Measurements from ENCODE around the gene LRRC55. TPM values are rescaled to one million over a fixed set of nuclear protein-coding genes. Genes with fewer than 3 reads are reported as not detected.

Gene LRRC55
- total and polyA plus RNA-seq, 9 of the 15 experiments (the other 6 are each of a cell fraction or from before 2014, with no cell fraction given), result not detected

GRCh38 chr11:57158180-57158579, 23.6 kb upstream of the LRRC55 start (continued):
- TF ChIP-seq, protein P1, sequence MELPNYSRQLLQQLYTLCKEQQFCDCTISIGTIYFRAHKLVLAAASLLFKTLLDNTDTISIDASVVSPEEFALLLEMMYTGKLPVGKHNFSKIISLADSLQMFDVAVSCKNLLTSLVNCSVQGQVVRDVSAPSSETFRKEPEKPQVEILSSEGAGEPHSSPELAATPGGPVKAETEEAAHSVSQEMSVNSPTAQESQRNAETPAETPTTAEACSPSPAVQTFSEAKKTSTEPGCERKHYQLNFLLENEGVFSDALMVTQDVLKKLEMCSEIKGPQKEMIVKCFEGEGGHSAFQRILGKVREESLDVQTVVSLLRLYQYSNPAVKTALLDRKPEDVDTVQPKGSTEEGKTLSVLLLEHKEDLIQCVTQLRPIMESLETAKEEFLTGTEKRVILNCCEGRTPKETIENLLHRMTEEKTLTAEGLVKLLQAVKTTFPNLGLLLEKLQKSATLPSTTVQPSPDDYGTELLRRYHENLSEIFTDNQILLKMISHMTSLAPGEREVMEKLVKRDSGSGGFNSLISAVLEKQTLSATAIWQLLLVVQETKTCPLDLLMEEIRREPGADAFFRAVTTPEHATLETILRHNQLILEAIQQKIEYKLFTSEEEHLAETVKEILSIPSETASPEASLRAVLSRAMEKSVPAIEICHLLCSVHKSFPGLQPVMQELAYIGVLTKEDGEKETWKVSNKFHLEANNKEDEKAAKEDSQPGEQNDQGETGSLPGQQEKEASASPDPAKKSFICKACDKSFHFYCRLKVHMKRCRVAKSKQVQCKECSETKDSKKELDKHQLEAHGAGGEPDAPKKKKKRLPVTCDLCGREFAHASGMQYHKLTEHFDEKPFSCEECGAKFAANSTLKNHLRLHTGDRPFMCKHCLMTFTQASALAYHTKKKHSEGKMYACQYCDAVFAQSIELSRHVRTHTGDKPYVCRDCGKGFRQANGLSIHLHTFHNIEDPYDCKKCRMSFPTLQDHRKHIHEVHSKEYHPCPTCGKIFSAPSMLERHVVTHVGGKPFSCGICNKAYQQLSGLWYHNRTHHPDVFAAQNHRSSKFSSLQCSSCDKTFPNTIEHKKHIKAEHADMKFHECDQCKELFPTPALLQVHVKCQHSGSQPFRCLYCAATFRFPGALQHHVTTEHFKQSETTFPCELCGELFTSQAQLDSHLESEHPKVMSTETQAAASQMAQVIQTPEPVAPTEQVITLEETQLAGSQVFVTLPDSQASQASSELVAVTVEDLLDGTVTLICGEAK (IDR thresholded peaks at IDR 0.05), result no peak
- TF ChIP-seq, protein P1 (CRISPR knock-in tag; IDR thresholded peaks at IDR 0.05), result no peak
- TF ChIP-seq ZZZ3 (IDR thresholded peaks at IDR 0.05) (no peak), ETS2 (tag; IDR thresholded peaks at IDR 0.05; ENCODE audit: borderline replicate concordance, poor library complexity, severe bottlenecking) (no peak), U2AF1 (optimal IDR thresholded peaks at IDR 0.05; ENCODE audit: low read depth, low read length) (no peak), GABPB2 (CRISPR knock-in tag; conservative IDR thresholded peaks at IDR 0.05) (no peak), HDAC3 (IDR thresholded peaks at IDR 0.05; ENCODE audit: borderline replicate concordance, partially characterized antibody) (no peak), RHOXF2B (CRISPR knock-in tag; conservative IDR thresholded peaks at IDR 0.05) (no peak), ZBTB11 (CRISPR knock-in tag; IDR thresholded peaks at IDR 0.05) (no peak), ESRRB (CRISPR knock-in tag; IDR thresholded peaks at IDR 0.05; ENCODE audit: borderline replicate concordance) (no peak), MAZ (CRISPR knock-in tag; conservative IDR thresholded peaks at IDR 0.05 in 1 of 2, IDR thresholded peaks at IDR 0.05 in 1 of 2) (no peak)
